H1 (cell line): Measurements from ENCODE around the gene SPTBN1. TPM values are rescaled to one million over a fixed set of nuclear protein-coding genes. Genes with fewer than 3 reads are reported as not detected.

Experiments used
- ATF2 ChIP-seq: IDR thresholded peaks from 2 replicates; pipeline ENCODE4 v1.6.1; 2012; ENCODE audit warnings: low read length, inconsistent platforms
- ATF3 ChIP-seq: IDR thresholded peaks from 2 replicates; pipeline ENCODE4 v1.6.1; 2011; ENCODE audit warnings: low read depth, mild to moderate bottlenecking, low read length; ENCODE audit not compliant: insufficient read depth
- CREB1 ChIP-seq: IDR thresholded peaks from 2 replicates; pipeline ENCODE4 v1.6.1; 2012; ENCODE audit warnings: inconsistent platforms
- GABPA ChIP-seq: IDR thresholded peaks from 2 replicates; pipeline ENCODE4 v1.6.1; 2011; ENCODE audit warnings: mild to moderate bottlenecking, low read length, moderate library complexity, borderline replicate concordance; ENCODE audit not compliant: insufficient read depth
- GTF2F1 ChIP-seq: IDR thresholded peaks from 2 replicates; pipeline ENCODE4 v1.6.1; 2012; ENCODE audit warnings: low read depth, low read length, improper control_type of control experiment, borderline replicate concordance
- JUND ChIP-seq: IDR thresholded peaks from 2 replicates; pipeline ENCODE4 v1.6.1; 2011; ENCODE audit warnings: mild to moderate bottlenecking, improper control_type of control experiment, low read length
- MAFK ChIP-seq: IDR thresholded peaks from 2 replicates; pipeline ENCODE4 v1.6.1; 2012; ENCODE audit warnings: low read depth, mild to moderate bottlenecking, improper control_type of control experiment, low read length
- POLR2AphosphoS5 ChIP-seq: IDR thresholded peaks from 2 replicates; pipeline ENCODE4 v1.6.1; 2011; ENCODE audit warnings: low read depth, low read length
- SIN3A ChIP-seq, 2 experiments: IDR thresholded peaks in 1 of 2; conservative IDR thresholded peaks in 1 of 2; 2 replicates each; pipeline ENCODE4 v1.6.1; 2011 to 2012; ENCODE audit warnings: low read length in 2 of 2, improper control_type of control experiment in 1 of 2, low read depth in 1 of 2, mild to moderate bottlenecking in 1 of 2
- ZNF274 ChIP-seq: IDR thresholded peaks from 2 replicates; pipeline ENCODE4 v1.7.0; 2012; ENCODE audit warnings: low read length, borderline replicate concordance; ENCODE audit errors: extremely low read depth
- polyA plus RNA-seq, 7 experiments: library from polyadenylated mRNA; depleted of rRNA in 3 of 7; stranded (reverse) in 5 of 7; unstranded in 2 of 7; fragments of >200 nt in 5 of 7; fragments of 200-250 nt in 2 of 7; gene quantifications; 1 replicate in 5 of 7; 2 replicates in 1 of 7; 4 replicates in 1 of 7; pipeline versions ENCODE4 v1.2.1 to v1.2.3, GENCODE V29; 2011 to 2013; ENCODE audit warnings: missing spikeins in 2 of 7, mixed read lengths in 2 of 7
- total RNA-seq: library from RNA; stranded (reverse); fragmentation: NEBNext Ultra II Directional; extraction: Animal tissue kit (Norgen Biotek cat#: 25700); gene quantifications from 2 replicates; pipeline ENCODE4 v1.2.1, GENCODE V29; 2021

SPTBN1 gene
- total and polyA plus RNA-seq, 2 of the 8 experiments (the other 6 are each of a cell fraction or from before 2014, with no cell fraction given) = 31.8 to 180 TPM

GRCh38 chr2:54593249-54593648 lies 137.1 kb downstream of the SPTBN1 start (continued):
- TF ChIP-seq POLR2AphosphoS5 (no peak), GABPA (no peak), GTF2F1 (no peak), MAFK (no peak), ATF3 (no peak), ATF2 (no peak), ZNF274 (no peak), JUND (no peak), CREB1 (no peak), SIN3A (conservative IDR thresholded peaks at IDR 0.05 in 1 of 2, IDR thresholded peaks at IDR 0.05 in 1 of 2; ENCODE audit: low read depth in 1 of 2, low read length in 2 of 2) (no peak)
- TF ChIP-seq, all 59 proteins: peak for 0
